HCT116 (cell line): Measurements from ENCODE around the gene MTHFD2L.

Experiments used
- CEBPB ChIP-seq: IDR thresholded peaks from 2 replicates; pipeline ENCODE4 v1.6.1; 2012; ENCODE audit warnings: low read depth
- CTCF ChIP-seq, 3 experiments: fragments of 200-600 bp in 1 of 3; sonication (generic) in 1 of 3; IDR thresholded peaks in 2 of 3; conservative IDR thresholded peaks in 1 of 3; 2 replicates each; pipeline ENCODE4 v1.5.1; 2012 to 2017; ENCODE audit warnings: low read depth in 2 of 3, low read length in 2 of 3, antibody characterized with exemption in 1 of 3, borderline replicate concordance in 1 of 3, control low read depth in 1 of 3, mild to moderate bottlenecking in 1 of 3, mixed read lengths in 1 of 3, mixed run types in 1 of 3, moderate library complexity in 1 of 3; ENCODE audit not compliant: insufficient read depth in 1 of 3
- EZH2phosphoT487 ChIP-seq: fragments of 200-600 bp; IDR thresholded peaks from 2 replicates; pipeline ENCODE4 v1.6.1; 2018; ENCODE audit warnings: antibody characterized with exemption, borderline replicate concordance
- JUND ChIP-seq: IDR thresholded peaks from 2 replicates; pipeline ENCODE4 v1.6.1; 2012
- MAX ChIP-seq: IDR thresholded peaks from 2 replicates; pipeline ENCODE4 v1.6.1; 2012
- POLR2A ChIP-seq: IDR thresholded peaks from 2 replicates; pipeline ENCODE4 v1.7.0; 2011; ENCODE audit warnings: borderline replicate concordance; ENCODE audit not compliant: insufficient read depth, insufficient read length; ENCODE audit errors: extremely low read depth
- POLR2AphosphoS5 ChIP-seq: IDR thresholded peaks from 2 replicates; pipeline ENCODE4 v1.6.1; 2011; ENCODE audit warnings: mild to moderate bottlenecking, low read depth, low read length, moderate library complexity
- SIN3A ChIP-seq: IDR thresholded peaks from 2 replicates; pipeline ENCODE4 v1.6.1; 2012; ENCODE audit warnings: low read depth
- YY1 ChIP-seq: IDR thresholded peaks from 2 replicates; pipeline ENCODE4 v1.6.1; 2011; ENCODE audit warnings: low read length, low read depth, moderate library complexity, mild to moderate bottlenecking; ENCODE audit not compliant: insufficient replicate concordance; ENCODE audit errors: extremely low read depth
- ZNF274 ChIP-seq: fragments of 200-500 bp; sonication (Bioruptor generic); IDR thresholded peaks from 2 replicates; pipeline ENCODE4 v1.6.1; 2014; ENCODE audit warnings: mild to moderate bottlenecking, low read depth, low read length, inconsistent platforms

GRCh38 chr4:74331944-74332343 is 174.0 kb downstream of the MTHFD2L start:
- TF ChIP-seq CTCF (IDR thresholded peaks at IDR 0.05 in 2 of 3, conservative IDR thresholded peaks at IDR 0.05 in 1 of 3; ENCODE audit: borderline replicate concordance in 1 of 3, insufficient read depth in 1 of 3, low read depth in 2 of 3, low read length in 2 of 3) (no peak), ZNF274 (no peak), EZH2phosphoT487 (no peak), POLR2A (no peak), MAX (no peak), SIN3A (no peak), YY1 (no peak), JUND (no peak), POLR2AphosphoS5 (no peak), CEBPB (no peak)
